Inflammatory macrophage treated with lipopolysaccharide for 1 hour (primary cell): ENCODE results near the gene LCE1F.

ENCODE experiments used
- DNase-seq, 2 donors: peaks; one replicate each; pipeline ENCODE4 v3.0.0-alpha.2; 2020 to 2022

LCE1F gene

GRCh38 chr1:152777510-152778137 is 2.7 kb downstream of the LCE1F start:
- peak; percentile 2 to 6 for DNase-seq

- DNase-seq, result no peak
Measured at GRCh38 chr1:152783095-152783494, 8.2 kb downstream of the LCE1F start.

- DNase-seq, result no peak
Measured at GRCh38 chr1:152786077-152786476, 11.1 kb downstream of the LCE1F start, which contains the start of gene LCE1E. Gene LCE1E, plus strand, starts transcription at chr1:152786257. Its CDS starts 1,043 bp downstream, at chr1:152787300.

GRCh38 chr1:152795686-152796085 is 20.7 kb downstream of the LCE1F start:
- no peak for DNase-seq

GRCh38 chr1:152796421-152796820 is 21.5 kb downstream of the LCE1F start, which contains the start of gene LCE1D:
Gene LCE1D, plus strand, starts transcription at chr1:152796721. Its CDS starts 1,074 bp downstream, at chr1:152797795.
- no peak for DNase-seq

GRCh38 chr1:152801333-152801732 is 26.4 kb downstream of the LCE1F start:
- no peak for DNase-seq

- no peak for DNase-seq
Measured at GRCh38 chr1:152806576-152806975, 31.6 kb downstream of the LCE1F start, which contains the start of gene LCE1C. Gene LCE1C, minus strand, starts transcription at chr1:152806651. Its CDS starts 1,173 bp downstream, at chr1:152805478.

- DNase-seq, result no peak
Measured at GRCh38 chr1:152811050-152811449, 36.1 kb downstream of the LCE1F start.

GRCh38 chr1:152811671-152812070 is 36.7 kb downstream of the LCE1F start, which contains the start of gene LCE1B:
Gene LCE1B, plus strand, starts transcription at chr1:152811971. Its CDS starts 476 bp downstream, at chr1:152812447.
- DNase-seq, result no peak

GRCh38 chr1:152817309-152817708 is 42.4 kb downstream of the LCE1F start:
- DNase-seq, result no peak

- DNase-seq, result no peak
Measured at GRCh38 chr1:152823294-152823693, 48.4 kb downstream of the LCE1F start.

- DNase-seq, result no peak
Measured at GRCh38 chr1:152824964-152825363, 50.0 kb downstream of the LCE1F start.
